IMR-90 (cell line): ENCODE results near the gene E2F4. TPM values are rescaled to one million over a fixed set of nuclear protein-coding genes. Genes with fewer than 3 reads are reported as not detected.

Source experiments
- ATAC-seq: fragments of 200-7000 bp; cut with Tn5 transposase; 2 replicates; pipeline ENCODE4 v1.9.1; 2020; ENCODE audit warnings: low read depth, mild to moderate bottlenecking, moderate library complexity
- BruUV-seq: library from RNA; stranded (reverse); fragments of 400-500 nt; replicated peaks from 2 replicates; lab custom pipeline; 2021; lab: Mats Ljungman, UMichigan
- CTCF ChIA-PET: fragments of 300-600 bp; formaldehyde crosslinking; extraction: SDS; loops from one replicate; lab custom pipeline; 2021; ENCODE audit warnings: antibody characterized with exemption; lab: Yijun Ruan, JAX
- POLR2A ChIA-PET: fragments of 300-600 bp; sonication (Branson Sonifier 250); formaldehyde crosslinking; loops from one replicate; lab custom pipeline; 2022; ENCODE audit warnings: antibody characterized with exemption; ENCODE audit not compliant: unreplicated experiment; lab: Charles Lee
- DNase-seq: peaks from one replicate; pipeline ENCODE4 v3.0.0; 2013
- H2AFZ ChIP-seq: replicated peaks from 2 replicates; pipeline ENCODE3; 2013; ENCODE audit warnings: low read length, mild to moderate bottlenecking; ENCODE audit not compliant: poor library complexity
- H2AK5ac ChIP-seq: 2 replicates; pipeline ENCODE4 v1.6.1; 2013; ENCODE audit warnings: low read depth, low read length, inconsistent platforms
- H2AK9ac ChIP-seq: replicated peaks from 2 replicates; pipeline ENCODE3; 2013; ENCODE audit warnings: mild to moderate bottlenecking, low read depth, low read length, moderate library complexity; ENCODE audit not compliant: poor library complexity
- H2BK120ac ChIP-seq: 2 replicates; pipeline ENCODE4 v1.6.1; 2013; ENCODE audit warnings: low read depth, low read length, inconsistent platforms
- H2BK15ac ChIP-seq: 3 replicates; pipeline ENCODE4 v1.6.1; 2013; ENCODE audit warnings: low read depth, low read length, inconsistent platforms
- H2BK20ac ChIP-seq: 2 replicates; pipeline ENCODE4 v1.6.1; 2013; ENCODE audit warnings: low read depth, mild to moderate bottlenecking, inconsistent platforms, low read length, moderate library complexity
- H2BK5ac ChIP-seq: 2 replicates; pipeline ENCODE4 v1.6.1; 2013; ENCODE audit warnings: mild to moderate bottlenecking, low read depth, low read length, inconsistent platforms; ENCODE audit not compliant: poor library complexity, severe bottlenecking
- H3K14ac ChIP-seq: replicated peaks from 2 replicates; pipeline ENCODE4 v1.6.1; 2013; ENCODE audit warnings: low read depth, low read length, inconsistent platforms
- H3K18ac ChIP-seq: 2 replicates; pipeline ENCODE4 v1.6.1; 2013; ENCODE audit warnings: low read depth, low read length, control low read depth
- H3K23ac ChIP-seq: 2 replicates; pipeline ENCODE4 v1.6.1; 2013; ENCODE audit warnings: low read depth, low read length, inconsistent platforms
- H3K27ac ChIP-seq: 2 replicates; pipeline ENCODE4 v1.5.1; 2013; ENCODE audit warnings: mild to moderate bottlenecking, control low read depth, low read length; ENCODE audit not compliant: insufficient read depth
- H3K27me3 ChIP-seq: 2 replicates; pipeline ENCODE4 v1.6.1; 2013; ENCODE audit warnings: low read length; ENCODE audit not compliant: control insufficient read depth, insufficient read depth
- H3K36me3 ChIP-seq: 2 replicates; pipeline ENCODE4 v1.6.1; 2013; ENCODE audit warnings: low read length, mixed read lengths; ENCODE audit not compliant: control insufficient read depth, insufficient read depth
- H3K4ac ChIP-seq: 2 replicates; pipeline ENCODE4 v1.6.1; 2013; ENCODE audit warnings: low read depth, low read length, inconsistent platforms
- H3K4me1 ChIP-seq: 2 replicates; pipeline ENCODE4 v1.6.1; 2013; ENCODE audit warnings: low read length, mixed read lengths; ENCODE audit not compliant: control insufficient read depth, insufficient read depth
- H3K4me2 ChIP-seq: 2 replicates; pipeline ENCODE4 v1.6.1; 2013; ENCODE audit warnings: low read depth, mild to moderate bottlenecking, control low read depth, low read length, moderate library complexity
- H3K4me3 ChIP-seq: 2 replicates; pipeline ENCODE4 v1.5.1; 2013; ENCODE audit warnings: low read depth, mild to moderate bottlenecking, control low read depth, low read length, moderate library complexity; ENCODE audit not compliant: insufficient read depth
- H3K56ac ChIP-seq: 2 replicates; pipeline ENCODE4 v1.6.1; 2013; ENCODE audit warnings: low read length, inconsistent platforms; ENCODE audit not compliant: insufficient read depth; ENCODE audit errors: extremely low read depth
- H3K79me1 ChIP-seq, 2 experiments: 2 replicates each; pipeline ENCODE4 v1.6.1; 2013; ENCODE audit warnings: low read length in 2 of 2, inconsistent platforms in 1 of 2, low read depth in 1 of 2
- H3K9ac ChIP-seq: 2 replicates; pipeline ENCODE4 v1.6.1; 2013; ENCODE audit warnings: low read depth, low read length, control low read depth
- H3K9me1 ChIP-seq: 2 replicates; pipeline ENCODE4 v1.6.1; 2013; ENCODE audit warnings: low read length, inconsistent platforms; ENCODE audit not compliant: insufficient read depth
- H3K9me3 ChIP-seq: 2 replicates; pipeline ENCODE4 v1.6.1; 2013; ENCODE audit warnings: low read length; ENCODE audit not compliant: control insufficient read depth, insufficient read depth
- H4K20me1 ChIP-seq: 2 replicates; pipeline ENCODE4 v1.6.1; 2013; ENCODE audit warnings: low read length, inconsistent platforms; ENCODE audit not compliant: insufficient read depth
- H4K5ac ChIP-seq: 2 replicates; pipeline ENCODE4 v1.6.1; 2013; ENCODE audit warnings: mild to moderate bottlenecking, low read depth, low read length, control low read depth
- H4K8ac ChIP-seq, 2 experiments: 2 replicates each; pipeline ENCODE4 v1.6.1; 2013; ENCODE audit warnings: low read depth in 2 of 2, low read length in 2 of 2, control low read depth in 1 of 2, inconsistent platforms in 1 of 2
- H4K91ac ChIP-seq: 2 replicates; pipeline ENCODE4 v1.6.1; 2013; ENCODE audit warnings: low read depth, low read length, inconsistent platforms; ENCODE audit not compliant: insufficient read depth
- BHLHE40 ChIP-seq: fragments of 150-350 bp; IDR thresholded peaks from 2 replicates; pipeline ENCODE4 v1.6.1; 2016; ENCODE audit warnings: mild to moderate bottlenecking, low read depth, low read length
- CEBPB ChIP-seq: IDR thresholded peaks from 2 replicates; pipeline ENCODE4 v1.6.1; 2012; ENCODE audit warnings: low read depth, low read length, improper control_type of control experiment
- CHD1 ChIP-seq: IDR thresholded peaks from 2 replicates; pipeline ENCODE4 v1.6.1; 2012; ENCODE audit warnings: low read depth, low read length, improper control_type of control experiment
- FOS ChIP-seq: fragments of 150-350 bp; IDR thresholded peaks from 2 replicates; pipeline ENCODE4 v1.6.1; 2016; ENCODE audit warnings: low read depth, low read length
- MAFK ChIP-seq: IDR thresholded peaks from 2 replicates; pipeline ENCODE4 v1.6.1; 2012; ENCODE audit warnings: low read depth, low read length, improper control_type of control experiment
- MAZ ChIP-seq: IDR thresholded peaks from 2 replicates; pipeline ENCODE4 v1.6.1; 2012; ENCODE audit warnings: low read depth, mild to moderate bottlenecking, low read length, improper control_type of control experiment, moderate library complexity, borderline replicate concordance
- MXI1 ChIP-seq: IDR thresholded peaks from 2 replicates; pipeline ENCODE4 v1.6.1; 2012; ENCODE audit warnings: low read depth, mild to moderate bottlenecking, low read length, moderate library complexity, borderline replicate concordance
- NFE2L2 ChIP-seq: fragments of 150-350 bp; IDR thresholded peaks from 2 replicates; pipeline ENCODE4 v1.6.1; 2016; ENCODE audit warnings: low read depth, mild to moderate bottlenecking, low read length
- POLR2A ChIP-seq: IDR thresholded peaks from 2 replicates; pipeline ENCODE4 v1.6.1; 2012; ENCODE audit warnings: mild to moderate bottlenecking, low read depth, low read length
- RAD21 ChIP-seq: IDR thresholded peaks from 2 replicates; pipeline ENCODE4 v1.6.1; 2012; ENCODE audit warnings: low read length, improper control_type of control experiment
- RCOR1 ChIP-seq: IDR thresholded peaks from 2 replicates; pipeline ENCODE4 v1.6.1; 2012; ENCODE audit warnings: mild to moderate bottlenecking, low read length, improper control_type of control experiment; ENCODE audit not compliant: insufficient replicate concordance
- RFX5 ChIP-seq: IDR thresholded peaks from 2 replicates; pipeline ENCODE4 v1.8.0; 2012; ENCODE audit warnings: low read depth, mild to moderate bottlenecking, low read length, moderate library complexity
- WGBS, 2 experiments: methylation state at CpG; one replicate each; pipeline versions ENCODE4 v1.1.5 to v1.1.7; 2013; ENCODE audit warnings: missing lambda C conversion rate in 2 of 2; ENCODE audit not compliant: insufficient read length in 1 of 2; ENCODE audit errors: extremely low coverage in 2 of 2; 5-methylcytosine and 5-hydroxymethylcytosine counted together
- dilution Hi-C: fragments of 300-500 bp; cut with HindIII; formaldehyde crosslinking; loops from one replicate; pipeline ENCODE4 v1.14.3; 2018; ENCODE audit warnings: low sequenced_read_pairs; ENCODE audit not compliant: unreplicated experiment
- in situ Hi-C: fragments of 300-500 bp; cut with MboI; formaldehyde crosslinking; loops from 3 replicates; pipeline ENCODE4 v1.14.3; 2019; ENCODE audit warnings: low sequenced_read_pairs, inconsistent platforms, mixed read lengths
- intact Hi-C: fragments of 100-400 bp; cut with micrococcal nuclease; formaldehyde crosslinking; loops from 2 replicates; pipeline ENCODE4 v1.10.0; 2022
- polyA plus RNA-seq, 3 experiments: library from polyadenylated mRNA; depleted of rRNA; stranded (reverse); fragments of >200 nt; gene quantifications; 2 replicates each; pipeline ENCODE4 v1.2.3, GENCODE V29; 2012; ENCODE audit warnings: low replicate concordance in 1 of 3
- total RNA-seq: library from RNA; depleted of rRNA; stranded (reverse); fragments of >200 nt; gene quantifications from 2 replicates; pipeline ENCODE4 v1.2.3, GENCODE V29; 2012
- TF ChIP-seq, protein P1 (sequence below): fragments of 150-350 bp; IDR thresholded peaks from 2 replicates; pipeline ENCODE4 v1.6.1; 2016; ENCODE audit warnings: low read depth, mild to moderate bottlenecking, low read length, moderate library complexity, borderline replicate concordance
- TF ChIP-seq, protein P2 (sequence below): fragments of 150-350 bp; IDR thresholded peaks from 2 replicates; pipeline ENCODE4 v1.6.1; 2017; ENCODE audit warnings: mild to moderate bottlenecking, antibody characterized with exemption, low read length, low read depth
- TF ChIP-seq, protein P3 (sequence below): conservative IDR thresholded peaks from 2 replicates; pipeline ENCODE4 v1.5.1; 2012; ENCODE audit warnings: mild to moderate bottlenecking, low read depth, low read length, improper control_type of control experiment

Gene E2F4
- total and polyA plus RNA-seq, 2 of the 4 experiments (the other 2 are of a cell fraction), result 63.4 to 103 TPM

DNA sequence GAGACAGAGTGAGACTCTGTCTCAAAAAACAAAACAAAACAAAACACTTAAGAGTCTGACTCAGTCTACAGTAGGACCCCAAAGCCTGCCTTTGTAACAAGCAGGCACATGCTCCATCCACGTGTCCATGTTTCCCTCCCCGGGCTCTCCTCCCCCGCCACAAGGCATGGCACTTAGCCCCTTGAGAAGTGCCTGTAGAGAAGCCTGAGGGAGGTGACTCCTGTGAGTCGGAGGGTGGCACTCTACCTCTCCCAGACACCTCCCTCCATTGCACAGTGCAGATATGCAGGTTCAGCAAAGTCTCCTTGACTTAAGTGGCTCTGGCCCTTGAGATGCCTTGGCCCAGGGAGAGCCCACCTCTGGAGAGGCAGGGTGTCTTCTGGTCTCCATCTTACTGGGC, 48.6 kb downstream of the E2F4 start:
- Histone ChIP-seq H3K4ac (peak overlapping the region; percentile 98), H2BK20ac (peak overlapping the region; percentile 91), H3K14ac (peak overlapping the region; percentile 95), H4K91ac (peak overlapping the region; percentile 95), H4K8ac (peak overlapping the region; percentile 44 to 94), H2BK5ac (peak overlapping the region; percentile 93), H2AFZ (peak overlapping the region; percentile 29), H4K20me1 (no peaks in the 10 kb centered on the region; the same call in 1 of the 2 replicates), H3K18ac (peak overlapping the region; percentile 70), H3K4me1 (peaks cover 41% of the 10 kb centered on the region), H2BK120ac (peak overlapping the region; percentile 95), H3K9me3 (no peaks in the 10 kb centered on the region), H4K5ac (peak overlapping the region; percentile 77), H3K4me3 (no peak overlapping the region), H3K23ac (peak overlapping the region; percentile 98), H3K36me3 (peaks cover 35% of the 10 kb centered on the region), H2BK15ac (peak overlapping the region; percentile 97; the same call in 2 of the 3 replicates), H2AK9ac (peak overlapping the region; percentile 80), H3K27me3 (no peaks in the 10 kb centered on the region), H3K56ac (peak overlapping the region; percentile 89), H3K4me2 (peak overlapping the region; percentile 30; the same call in 1 of the 2 replicates), H2AK5ac (peak overlapping the region; percentile 99), H3K27ac (peak overlapping the region; percentile 80), H3K79me1 (peaks cover 34 to 84% of the 10 kb centered on the region in 2 experiments; a peak in 3 of 4 replicates), H3K9me1 (peaks cover 42% of the 10 kb centered on the region), H3K9ac (peak overlapping the region; percentile 62)
- ChIA-PET POLR2A (interaction anchor here (0.7 kb wide), 1 partner anchor 84 kb away, joined by 7 read pairs; no protein-coding TSS in a partner anchor), CTCF (interaction anchor here (0.7 kb wide), 1 partner anchor 241 kb away, joined by 3 read pairs; no protein-coding TSS in a partner anchor)
- TF ChIP-seq FOS (no peak; the same call in 1 of the 2 replicates), RCOR1 (no peak), NFE2L2 (no peak), POLR2A (no peak), MAFK (no peak), RFX5 (no peak), BHLHE40 (peak; percentile 52), MAZ (no peak), RAD21 (no peak), CEBPB (no peak), MXI1 (0 out of 2 replicates have a peak, but pooled peaks have one; percentile 51), CHD1 (no peak)
- TF ChIP-seq, protein P1, sequence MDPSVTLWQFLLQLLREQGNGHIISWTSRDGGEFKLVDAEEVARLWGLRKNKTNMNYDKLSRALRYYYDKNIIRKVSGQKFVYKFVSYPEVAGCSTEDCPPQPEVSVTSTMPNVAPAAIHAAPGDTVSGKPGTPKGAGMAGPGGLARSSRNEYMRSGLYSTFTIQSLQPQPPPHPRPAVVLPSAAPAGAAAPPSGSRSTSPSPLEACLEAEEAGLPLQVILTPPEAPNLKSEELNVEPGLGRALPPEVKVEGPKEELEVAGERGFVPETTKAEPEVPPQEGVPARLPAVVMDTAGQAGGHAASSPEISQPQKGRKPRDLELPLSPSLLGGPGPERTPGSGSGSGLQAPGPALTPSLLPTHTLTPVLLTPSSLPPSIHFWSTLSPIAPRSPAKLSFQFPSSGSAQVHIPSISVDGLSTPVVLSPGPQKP, result no peak
- TF ChIP-seq, protein P2, sequence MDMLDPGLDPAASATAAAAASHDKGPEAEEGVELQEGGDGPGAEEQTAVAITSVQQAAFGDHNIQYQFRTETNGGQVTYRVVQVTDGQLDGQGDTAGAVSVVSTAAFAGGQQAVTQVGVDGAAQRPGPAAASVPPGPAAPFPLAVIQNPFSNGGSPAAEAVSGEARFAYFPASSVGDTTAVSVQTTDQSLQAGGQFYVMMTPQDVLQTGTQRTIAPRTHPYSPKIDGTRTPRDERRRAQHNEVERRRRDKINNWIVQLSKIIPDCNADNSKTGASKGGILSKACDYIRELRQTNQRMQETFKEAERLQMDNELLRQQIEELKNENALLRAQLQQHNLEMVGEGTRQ, result peak; percentile 63; the same call in 1 of the 2 replicates
- TF ChIP-seq, protein P3, sequence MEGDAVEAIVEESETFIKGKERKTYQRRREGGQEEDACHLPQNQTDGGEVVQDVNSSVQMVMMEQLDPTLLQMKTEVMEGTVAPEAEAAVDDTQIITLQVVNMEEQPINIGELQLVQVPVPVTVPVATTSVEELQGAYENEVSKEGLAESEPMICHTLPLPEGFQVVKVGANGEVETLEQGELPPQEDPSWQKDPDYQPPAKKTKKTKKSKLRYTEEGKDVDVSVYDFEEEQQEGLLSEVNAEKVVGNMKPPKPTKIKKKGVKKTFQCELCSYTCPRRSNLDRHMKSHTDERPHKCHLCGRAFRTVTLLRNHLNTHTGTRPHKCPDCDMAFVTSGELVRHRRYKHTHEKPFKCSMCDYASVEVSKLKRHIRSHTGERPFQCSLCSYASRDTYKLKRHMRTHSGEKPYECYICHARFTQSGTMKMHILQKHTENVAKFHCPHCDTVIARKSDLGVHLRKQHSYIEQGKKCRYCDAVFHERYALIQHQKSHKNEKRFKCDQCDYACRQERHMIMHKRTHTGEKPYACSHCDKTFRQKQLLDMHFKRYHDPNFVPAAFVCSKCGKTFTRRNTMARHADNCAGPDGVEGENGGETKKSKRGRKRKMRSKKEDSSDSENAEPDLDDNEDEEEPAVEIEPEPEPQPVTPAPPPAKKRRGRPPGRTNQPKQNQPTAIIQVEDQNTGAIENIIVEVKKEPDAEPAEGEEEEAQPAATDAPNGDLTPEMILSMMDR, result no peak
- BruUV-seq, result no TSS peak
- no CpG with 5 or more reads among the region's 4 CpGs for WGBS, 2 experiments
- in situ Hi-C loops (no loop called here), dilution Hi-C loops (no loop called here), intact Hi-C loops (no loop called here)
- DNase-seq, result peak; percentile 48
- peak; percentile 0; the same call in 1 of the 2 replicates for ATAC-seq
